Measurements from ENCODE around the gene C8B.

C8B gene

DNA sequence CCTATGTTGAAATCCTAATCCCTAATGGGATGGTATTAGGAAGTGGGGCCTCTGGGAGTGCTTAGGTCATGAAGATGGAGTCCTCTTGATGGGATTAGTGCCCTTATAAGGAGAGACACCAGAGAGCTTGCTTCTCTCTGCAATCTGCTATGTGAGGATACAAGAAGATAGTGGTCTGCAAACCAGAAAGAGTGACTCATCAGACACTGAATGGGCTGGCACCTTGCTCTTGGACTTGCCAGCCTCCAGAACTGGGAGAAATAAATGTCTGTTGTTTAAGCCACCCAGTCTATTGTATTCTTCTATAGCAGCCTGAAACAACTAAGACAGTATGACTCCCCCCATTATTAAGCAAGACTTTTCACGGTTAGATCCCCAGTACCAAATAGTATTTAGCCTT lies 43.3 kb downstream of the C8B start:
- DNase-seq (ENCODE audit: low spot score): no peak
- in situ Hi-C loops (cut with MboI; ENCODE audit: low pct_unique_long_range_greater_than_20kb, low sequenced_read_pairs, unreplicated experiment): no loop called here
- TF ChIP-seq, protein P1, sequence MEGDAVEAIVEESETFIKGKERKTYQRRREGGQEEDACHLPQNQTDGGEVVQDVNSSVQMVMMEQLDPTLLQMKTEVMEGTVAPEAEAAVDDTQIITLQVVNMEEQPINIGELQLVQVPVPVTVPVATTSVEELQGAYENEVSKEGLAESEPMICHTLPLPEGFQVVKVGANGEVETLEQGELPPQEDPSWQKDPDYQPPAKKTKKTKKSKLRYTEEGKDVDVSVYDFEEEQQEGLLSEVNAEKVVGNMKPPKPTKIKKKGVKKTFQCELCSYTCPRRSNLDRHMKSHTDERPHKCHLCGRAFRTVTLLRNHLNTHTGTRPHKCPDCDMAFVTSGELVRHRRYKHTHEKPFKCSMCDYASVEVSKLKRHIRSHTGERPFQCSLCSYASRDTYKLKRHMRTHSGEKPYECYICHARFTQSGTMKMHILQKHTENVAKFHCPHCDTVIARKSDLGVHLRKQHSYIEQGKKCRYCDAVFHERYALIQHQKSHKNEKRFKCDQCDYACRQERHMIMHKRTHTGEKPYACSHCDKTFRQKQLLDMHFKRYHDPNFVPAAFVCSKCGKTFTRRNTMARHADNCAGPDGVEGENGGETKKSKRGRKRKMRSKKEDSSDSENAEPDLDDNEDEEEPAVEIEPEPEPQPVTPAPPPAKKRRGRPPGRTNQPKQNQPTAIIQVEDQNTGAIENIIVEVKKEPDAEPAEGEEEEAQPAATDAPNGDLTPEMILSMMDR (IDR thresholded peaks at IDR 0.05; ENCODE audit: extremely low read depth, insufficient read depth, missing control alignments): no peak

DNA sequence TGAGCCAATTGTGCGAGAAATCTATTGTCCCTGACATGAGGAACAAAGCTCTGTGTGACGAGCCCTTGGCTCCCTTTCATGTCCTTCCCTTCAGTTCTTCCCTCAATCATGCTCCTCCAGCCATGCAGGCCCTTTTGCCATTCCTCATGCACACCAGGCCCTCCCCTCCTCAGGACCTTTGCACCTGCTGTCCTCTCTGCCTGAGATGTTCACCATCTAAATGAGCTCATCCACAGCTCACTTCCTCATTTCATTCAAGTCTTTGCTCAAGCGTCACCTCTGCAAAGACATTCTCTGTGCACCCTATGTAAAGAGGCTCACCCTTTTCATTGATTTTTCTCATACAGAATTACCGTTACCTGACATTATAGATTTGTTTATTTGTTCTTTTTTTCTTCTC lies 43.7 kb downstream of the C8B start:
- TF ChIP-seq, protein P1 (IDR thresholded peaks at IDR 0.05; ENCODE audit: extremely low read depth, insufficient read depth, missing control alignments): no peak
- no peak for DNase-seq (ENCODE audit: low spot score)
- in situ Hi-C loops (cut with MboI; ENCODE audit: low pct_unique_long_range_greater_than_20kb, low sequenced_read_pairs, unreplicated experiment): no loop called here

DNA sequence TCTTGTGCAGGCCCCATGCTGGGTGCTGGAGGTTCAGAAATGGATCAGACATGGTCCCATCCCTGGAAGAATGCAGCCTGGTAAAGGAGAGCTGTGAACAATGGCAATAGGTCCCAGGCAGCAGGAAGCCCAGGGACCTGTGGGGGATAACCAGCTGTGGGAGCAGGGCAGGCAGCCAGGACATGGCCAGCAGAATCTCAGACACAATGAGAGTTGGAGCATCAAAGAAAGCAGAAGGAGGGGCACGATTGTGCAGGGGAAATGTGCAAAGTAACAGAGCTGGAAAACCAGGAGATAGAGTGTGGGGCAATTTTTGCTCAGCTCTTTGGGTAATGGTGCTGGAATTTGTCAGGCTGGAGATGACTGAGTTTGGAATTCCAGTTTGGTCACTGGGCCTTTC lies 44.3 kb downstream of the C8B start:
- TF ChIP-seq, protein P1 (IDR thresholded peaks at IDR 0.05; ENCODE audit: extremely low read depth, insufficient read depth, missing control alignments): no peak
- no peak for DNase-seq (ENCODE audit: low spot score)
- in situ Hi-C loops (cut with MboI; ENCODE audit: low pct_unique_long_range_greater_than_20kb, low sequenced_read_pairs, unreplicated experiment): no loop called here

DNA sequence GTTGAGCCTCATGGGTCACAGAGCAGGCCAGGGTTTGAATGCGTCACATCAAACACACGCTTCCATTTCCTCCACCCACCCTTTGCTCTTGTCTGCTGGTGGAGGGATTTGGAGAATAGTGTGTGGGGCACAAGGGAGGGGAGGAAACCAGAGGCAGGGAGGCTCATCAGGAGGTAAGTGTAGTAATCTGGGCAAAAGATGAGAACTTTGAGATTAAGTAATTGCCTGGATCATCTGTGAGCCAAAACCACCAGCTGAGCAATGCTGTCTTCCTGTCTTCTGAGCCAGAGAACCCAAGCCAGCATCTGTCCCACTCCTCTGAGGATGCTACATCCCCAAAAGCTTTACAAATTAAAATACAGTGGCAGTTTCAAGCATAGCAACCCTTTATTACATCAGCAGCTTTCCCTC lies 45.2 kb downstream of the C8B start:
- in situ Hi-C loops (cut with MboI; ENCODE audit: low pct_unique_long_range_greater_than_20kb, low sequenced_read_pairs, unreplicated experiment): no loop called here
- DNase-seq (ENCODE audit: low spot score): no peak
- TF ChIP-seq, protein P1 (IDR thresholded peaks at IDR 0.05; ENCODE audit: extremely low read depth, insufficient read depth, missing control alignments): no peak

DNA sequence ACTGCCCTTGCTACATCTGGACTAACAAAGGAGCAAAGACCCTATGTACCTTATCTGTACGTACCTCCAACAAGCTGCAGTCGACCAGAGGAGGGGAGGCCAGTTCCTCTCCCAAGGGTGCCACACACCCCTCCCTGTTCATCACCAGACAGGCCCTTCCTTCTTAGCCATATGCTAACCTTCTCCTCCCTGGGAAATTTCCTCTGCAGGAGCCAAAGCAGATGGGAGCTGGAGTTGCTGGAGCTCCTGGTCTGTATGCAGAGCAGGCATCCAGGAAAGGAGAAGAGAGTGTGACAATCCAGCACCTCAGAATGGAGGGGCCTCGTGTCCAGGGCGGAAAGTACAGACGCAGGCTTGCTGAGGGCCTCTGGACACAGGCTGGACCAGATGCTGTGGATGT lies 48.5 kb downstream of the C8B start:
- DNase-seq (ENCODE audit: low spot score): no peak
- in situ Hi-C loops (cut with MboI; ENCODE audit: low pct_unique_long_range_greater_than_20kb, low sequenced_read_pairs, unreplicated experiment): no loop called here
- TF ChIP-seq, protein P1 (IDR thresholded peaks at IDR 0.05; ENCODE audit: extremely low read depth, insufficient read depth, missing control alignments): no peak

DNA sequence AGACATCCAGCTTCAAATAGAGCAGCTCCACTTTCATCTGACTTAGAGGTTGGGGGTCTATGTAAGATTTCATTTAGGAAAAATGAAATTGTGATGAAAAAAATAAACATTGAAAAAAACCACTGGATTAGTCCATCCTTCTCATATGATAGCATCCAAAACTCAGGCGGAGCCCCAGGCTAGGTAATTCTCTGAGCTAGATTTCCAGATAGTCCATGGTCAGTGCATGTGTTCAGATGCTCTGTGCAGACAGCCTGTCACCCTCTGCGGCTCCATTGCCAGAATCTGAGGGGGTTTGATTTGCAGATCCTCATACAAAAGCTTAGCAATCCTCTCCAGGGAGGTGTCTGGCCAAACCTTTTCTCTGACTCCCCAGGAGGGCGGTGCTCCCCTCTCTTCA lies 49.2 kb downstream of the C8B start:
- TF ChIP-seq, protein P1 (IDR thresholded peaks at IDR 0.05; ENCODE audit: extremely low read depth, insufficient read depth, missing control alignments): no peak
- in situ Hi-C loops (cut with MboI; ENCODE audit: low pct_unique_long_range_greater_than_20kb, low sequenced_read_pairs, unreplicated experiment): no loop called here
- DNase-seq (ENCODE audit: low spot score): no peak

DNA sequence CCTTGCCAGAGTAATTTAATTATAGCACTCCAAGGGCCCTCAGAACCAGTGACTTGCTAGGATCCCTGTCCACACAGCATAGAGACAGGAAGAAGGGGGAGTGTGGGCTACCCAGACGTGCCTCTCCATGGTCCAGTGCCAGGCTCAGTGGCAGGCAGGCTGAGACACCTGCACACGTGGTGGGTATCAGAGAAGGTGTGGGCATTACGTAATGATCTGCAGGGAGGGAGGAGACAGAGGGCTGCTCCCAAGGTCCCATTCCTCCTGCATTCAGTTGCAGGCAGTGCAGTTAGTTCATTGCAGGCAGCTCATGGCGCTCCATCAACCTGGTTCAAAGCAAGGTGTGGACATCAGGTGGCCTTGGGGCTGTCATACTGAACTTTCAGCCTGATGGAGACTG lies 49.9 kb downstream of the C8B start:
- DNase-seq (ENCODE audit: low spot score): no peak
- TF ChIP-seq, protein P1 (IDR thresholded peaks at IDR 0.05; ENCODE audit: extremely low read depth, insufficient read depth, missing control alignments): no peak
- in situ Hi-C loops (cut with MboI; ENCODE audit: low pct_unique_long_range_greater_than_20kb, low sequenced_read_pairs, unreplicated experiment): no loop called here
